OCI-M1 (cell line): ENCODE measurements around the gene ARCN1.
A peak's percentile ranks its signal among the peaks of the same experiment; 100 is the strongest.
"Not testable (repeated sequence)": the region's sequence is repeated elsewhere in the genome, so short reads cannot be mapped to it uniquely, and the experiment has no call there.

Experiments
- DNase-seq: peaks from one replicate; lab custom pipeline; 2025; lab: John Stamatoyannopoulos, UW

The ARCN1 gene

GRCh38 chr11:118606157-118606843 is 34.1 kb downstream of the ARCN1 start:
- peak; percentile 20 for DNase-seq

GRCh38 chr11:118606844-118607228 is 34.6 kb downstream of the ARCN1 start:
- no peak for DNase-seq

GRCh38 chr11:118607401-118608359 is 35.5 kb downstream of the ARCN1 start, which contains the start of gene PHLDB1:
Gene PHLDB1, plus strand, starts transcription at chr11:118607615. Its CDS starts 6,222 bp downstream, at chr11:118613837.
- peak; percentile 87 for DNase-seq

- peak; percentile 71 for DNase-seq
Observed at GRCh38 chr11:118608360-118609227, 36.4 kb downstream of the ARCN1 start.

GRCh38 chr11:118609380-118610224 is 37.4 kb downstream of the ARCN1 start:
- DNase-seq: no peak

- no peak for DNase-seq
Observed at GRCh38 chr11:118610225-118610772, 38.1 kb downstream of the ARCN1 start.

GRCh38 chr11:118610773-118611432 is 38.7 kb downstream of the ARCN1 start:
- DNase-seq: peak; percentile 93

- not testable (repeated sequence) for DNase-seq
Observed at GRCh38 chr11:118611433-118611795, 39.2 kb downstream of the ARCN1 start.

- DNase-seq: no peak
Observed at GRCh38 chr11:118612378-118612777, 40.2 kb downstream of the ARCN1 start.

GRCh38 chr11:118614511-118614910 is 42.3 kb downstream of the ARCN1 start:
- DNase-seq: no peak

- DNase-seq: no peak
Observed at GRCh38 chr11:118615282-118615975, 43.2 kb downstream of the ARCN1 start.

GRCh38 chr11:118615976-118616371 is 43.8 kb downstream of the ARCN1 start:
- DNase-seq: no peak

- DNase-seq: no peak
Observed at GRCh38 chr11:118618115-118618990, 46.1 kb downstream of the ARCN1 start.

- DNase-seq: no peak
Observed at GRCh38 chr11:118618991-118619375, 46.8 kb downstream of the ARCN1 start.

GRCh38 chr11:118619444-118620197 is 47.4 kb downstream of the ARCN1 start:
- no peak for DNase-seq

GRCh38 chr11:118620529-118621070 is 48.4 kb downstream of the ARCN1 start:
- DNase-seq: no peak

- peak; percentile 93 for DNase-seq
Observed at GRCh38 chr11:118621071-118621783, 49.0 kb downstream of the ARCN1 start.
